ENCODE results near the gene FRMD4A. TPM values are rescaled to one million over a fixed set of nuclear protein-coding genes. Genes with fewer than 3 reads are reported as not detected.

The FRMD4A gene
- total RNA-seq, 2 donors from 2014 or later = 55.9 to 81.0 TPM

- Histone ChIP-seq H3K36me3 (no peaks in the 10 kb centered on the region), H3K4me3 (no peak overlapping the region), H3K27me3 (replicated peaks; ENCODE audit: insufficient read depth) (no peaks in the 10 kb centered on the region), H3K4me1 (ENCODE audit: control insufficient read depth in 1 of 2, low read depth in 2 of 2) (peaks cover 0 to 7% of the 10 kb centered on the region in 2 donors), H3K9me3 (no peaks in the 10 kb centered on the region), H3K27ac (no peak overlapping the region)
- no peak for TF ChIP-seq CTCF (IDR thresholded peaks at IDR 0.05)
- ATAC-seq (ENCODE audit: insufficient number of reproducible peaks, low FRiP score, low read depth) (no peak), DNase-seq (ENCODE audit: low spot score) (no peak)
These were observed 205.2 kb downstream of the FRMD4A start for GRCh38 chr10:14125564-14125963.

DNA sequence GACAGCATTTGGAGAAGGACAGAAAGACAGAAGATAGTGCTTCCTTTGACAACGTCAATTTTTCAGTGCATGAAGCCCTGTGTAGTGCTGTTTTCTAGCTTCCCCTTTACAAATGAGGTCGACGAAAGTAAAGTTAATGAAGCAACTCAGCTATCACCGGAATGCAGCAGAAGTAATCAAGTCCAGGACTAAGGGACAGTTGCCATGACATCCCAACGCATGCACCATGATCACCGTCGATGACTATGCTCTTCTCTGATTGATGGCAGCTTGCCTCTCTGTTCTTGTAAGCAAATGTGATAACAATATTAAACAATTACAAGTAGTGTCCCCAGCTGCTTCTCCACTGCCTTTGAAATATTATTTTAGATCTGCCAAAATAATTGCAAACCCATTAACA, 205.8 kb downstream of the FRMD4A start:
- TF ChIP-seq CTCF (IDR thresholded peaks at IDR 0.05) = no peak
- H3K36me3 ChIP-seq = no peaks in the 10 kb centered on the region
- H3K27me3 ChIP-seq (replicated peaks; ENCODE audit: insufficient read depth) = no peaks in the 10 kb centered on the region
- no peak overlapping the region for H3K27ac ChIP-seq
- DNase-seq (ENCODE audit: low spot score) (no peak), ATAC-seq (ENCODE audit: insufficient number of reproducible peaks, low FRiP score, low read depth) (no peak)
- no peak overlapping the region for H3K4me3 ChIP-seq
- H3K4me1 ChIP-seq (ENCODE audit: control insufficient read depth in 1 of 2, low read depth in 2 of 2) = peaks cover 0 to 7% of the 10 kb centered on the region in 2 donors
- no peaks in the 10 kb centered on the region for H3K9me3 ChIP-seq

DNA sequence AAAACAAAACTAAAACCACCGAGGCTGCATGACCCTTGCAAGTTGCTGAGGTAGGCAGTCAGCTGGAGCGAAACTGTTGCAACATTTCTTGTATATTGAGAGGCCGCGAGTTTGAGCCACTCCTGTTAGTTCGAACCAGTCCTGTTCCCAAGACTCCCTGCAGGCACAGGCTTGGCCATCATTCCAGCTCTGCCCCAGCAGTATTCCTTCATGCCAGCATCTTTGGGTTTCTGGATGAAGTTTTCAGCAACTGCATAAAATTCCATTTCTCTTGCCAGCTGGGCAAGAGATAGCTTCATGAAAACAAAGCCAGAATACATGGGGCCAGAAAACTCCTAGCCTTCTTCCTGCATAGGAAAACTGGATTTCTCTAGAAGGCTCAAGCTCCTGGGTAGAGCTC, 207.6 kb downstream of the FRMD4A start:
- no peak for ATAC-seq (ENCODE audit: insufficient number of reproducible peaks, low FRiP score, low read depth)

GRCh38 chr10:14120812-14121211, 209.9 kb downstream of the FRMD4A start:
- no peak overlapping the region for H3K27ac ChIP-seq
- H3K27me3 ChIP-seq (replicated peaks; ENCODE audit: insufficient read depth) = no peaks in the 10 kb centered on the region
- no peak for DNase-seq (ENCODE audit: low spot score)
- H3K36me3 ChIP-seq = no peaks in the 10 kb centered on the region
- H3K9me3 ChIP-seq = no peaks in the 10 kb centered on the region
- TF ChIP-seq CTCF (IDR thresholded peaks at IDR 0.05) = no peak
- ATAC-seq (ENCODE audit: insufficient number of reproducible peaks, low FRiP score, low read depth) = no peak
- peaks cover 0 to 7% of the 10 kb centered on the region in 2 donors for H3K4me1 ChIP-seq (ENCODE audit: control insufficient read depth in 1 of 2, low read depth in 2 of 2)
- no peak overlapping the region for H3K4me3 ChIP-seq

More for the DNA sequence above, 207.6 kb downstream of the FRMD4A start:
- H3K9me3 ChIP-seq = no peaks in the 10 kb centered on the region
- DNase-seq (ENCODE audit: low spot score) = no peak
- no peaks in the 10 kb centered on the region for H3K27me3 ChIP-seq (replicated peaks; ENCODE audit: insufficient read depth)
- no peaks in the 10 kb centered on the region for H3K36me3 ChIP-seq
- H3K27ac ChIP-seq = no peak overlapping the region
- peaks cover 0 to 7% of the 10 kb centered on the region in 2 donors for H3K4me1 ChIP-seq (ENCODE audit: control insufficient read depth in 1 of 2, low read depth in 2 of 2)
- H3K4me3 ChIP-seq = no peak overlapping the region
- no peak for TF ChIP-seq CTCF (IDR thresholded peaks at IDR 0.05)

DNA sequence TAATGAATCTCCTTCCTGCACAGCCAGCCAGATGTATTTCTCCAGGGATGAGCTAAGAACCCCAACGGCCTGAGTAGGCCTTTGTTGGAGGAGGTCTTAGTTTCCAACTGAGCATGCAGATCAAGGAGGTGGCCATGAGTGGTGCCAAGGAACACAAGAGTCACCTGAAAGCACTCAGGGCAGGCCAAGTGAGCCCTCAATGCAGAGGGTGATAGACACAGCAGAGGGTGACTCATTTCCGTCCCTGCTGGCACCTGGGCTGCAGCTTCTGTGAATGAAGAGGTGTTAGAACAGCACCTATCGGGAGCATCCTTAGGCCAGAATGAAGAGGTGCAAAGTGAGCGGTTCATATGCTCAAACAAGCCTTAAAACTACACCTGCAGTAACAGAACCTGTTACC, 211.8 kb downstream of the FRMD4A start:
- no peaks in the 10 kb centered on the region for H3K27me3 ChIP-seq (replicated peaks; ENCODE audit: insufficient read depth)
- ATAC-seq (ENCODE audit: insufficient number of reproducible peaks, low FRiP score, low read depth) (no peak), DNase-seq (ENCODE audit: low spot score) (no peak)
- TF ChIP-seq CTCF (IDR thresholded peaks at IDR 0.05) = no peak
- no peaks in the 10 kb centered on the region for H3K9me3 ChIP-seq
- H3K36me3 ChIP-seq = no peaks in the 10 kb centered on the region
- peaks cover 0 to 7% of the 10 kb centered on the region in 2 donors for H3K4me1 ChIP-seq (ENCODE audit: control insufficient read depth in 1 of 2, low read depth in 2 of 2)
- no peak overlapping the region for H3K4me3 ChIP-seq
- no peak overlapping the region for H3K27ac ChIP-seq
